ENCODE measurements around the gene RYK. TPM values are rescaled to one million over a fixed set of nuclear protein-coding genes. Genes with fewer than 3 reads are reported as not detected.
"Not testable (repeated sequence)": the region's sequence is repeated elsewhere in the genome, so short reads cannot be mapped to it uniquely, and the experiment has no call there.

RYK gene
- polyA plus RNA-seq, 1 experiment, result 41.3 TPM

DNA sequence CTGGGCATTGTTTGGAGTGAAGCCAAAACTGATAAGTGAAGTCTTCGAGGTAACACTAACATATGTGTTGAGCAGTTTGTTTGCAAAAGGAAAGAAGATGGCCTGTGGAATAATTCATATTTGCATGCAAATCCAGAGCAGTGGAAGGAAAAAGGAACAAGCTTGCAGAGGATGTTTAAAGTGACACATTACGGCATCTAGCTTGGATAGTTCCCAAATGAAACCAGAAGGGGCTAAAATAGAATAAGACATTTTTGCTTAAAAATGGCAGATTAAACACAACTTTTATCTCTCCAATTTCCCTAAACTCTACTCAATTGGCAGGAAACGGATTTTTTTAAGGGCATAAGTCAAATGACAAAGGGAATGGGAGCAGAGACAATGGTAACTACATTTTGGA lies 25.4 kb upstream of the RYK start:
- Histone ChIP-seq H3K4me3 (ENCODE audit: low read depth, low read length) (no peak overlapping the region), H3K36me3 (ENCODE audit: control insufficient read depth, insufficient read depth, low read length) (no peaks in the 10 kb centered on the region), H3K27me3 (ENCODE audit: control insufficient read depth, insufficient read depth, low read length) (peaks cover 3% of the 10 kb centered on the region)
- no peak for DNase-seq (ENCODE audit: low read depth)
- CTCF ChIA-PET, result interaction anchor here (1.1 to 3.0 kb wide), 2 partner anchors 10 to 63 kb away, joined by 3 to 14 read pairs; no protein-coding TSS in a partner anchor
- no peak for TF ChIP-seq CTCF (IDR thresholded peaks at IDR 0.05; ENCODE audit: insufficient read depth, low read depth, low read length)
- POLR2A ChIA-PET, result no interaction called here

- H3K36me3 ChIP-seq (ENCODE audit: control insufficient read depth, insufficient read depth, low read length); H3K4me3 ChIP-seq (ENCODE audit: low read depth, low read length); CTCF ChIA-PET; DNase-seq (ENCODE audit: low read depth); POLR2A ChIA-PET; H3K27me3 ChIP-seq (ENCODE audit: control insufficient read depth, insufficient read depth, low read length): not testable (repeated sequence)
Observed at GRCh38 chr3:134275110-134275509, 24.5 kb upstream of the RYK start.

DNA sequence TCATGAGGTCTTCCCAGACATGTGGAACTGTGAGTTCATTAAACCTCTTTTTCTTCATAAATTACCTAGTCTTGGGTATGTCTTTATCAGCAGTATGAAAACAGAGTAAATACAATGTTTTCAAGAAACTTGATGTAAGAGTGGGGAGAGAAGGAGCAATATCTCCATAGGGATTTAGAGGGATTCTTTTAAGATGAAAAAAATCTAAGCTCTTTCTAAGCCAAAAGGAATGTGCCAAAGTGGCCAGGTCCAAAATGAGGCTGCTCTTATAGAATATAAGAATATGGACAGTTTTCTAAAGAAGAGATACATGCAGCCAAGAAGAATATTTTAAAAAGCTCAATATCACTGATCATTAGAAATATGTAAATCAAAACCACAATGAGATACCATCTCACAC lies 23.9 kb upstream of the RYK start:
- CTCF ChIA-PET, result no interaction called here
- POLR2A ChIA-PET, result no interaction called here
- TF ChIP-seq CTCF (IDR thresholded peaks at IDR 0.05; ENCODE audit: insufficient read depth, low read depth, low read length), result no peak
- Histone ChIP-seq H3K27me3 (ENCODE audit: control insufficient read depth, insufficient read depth, low read length) (peaks cover 3% of the 10 kb centered on the region), H3K4me3 (ENCODE audit: low read depth, low read length) (no peak overlapping the region), H3K36me3 (ENCODE audit: control insufficient read depth, insufficient read depth, low read length) (no peaks in the 10 kb centered on the region)
- no peak for DNase-seq (ENCODE audit: low read depth)

GRCh38 chr3:134267996-134268395 lies 17.3 kb upstream of the RYK start:
- no peak for TF ChIP-seq CTCF (IDR thresholded peaks at IDR 0.05; ENCODE audit: insufficient read depth, low read depth, low read length)
- POLR2A ChIA-PET, result no interaction called here

DNA sequence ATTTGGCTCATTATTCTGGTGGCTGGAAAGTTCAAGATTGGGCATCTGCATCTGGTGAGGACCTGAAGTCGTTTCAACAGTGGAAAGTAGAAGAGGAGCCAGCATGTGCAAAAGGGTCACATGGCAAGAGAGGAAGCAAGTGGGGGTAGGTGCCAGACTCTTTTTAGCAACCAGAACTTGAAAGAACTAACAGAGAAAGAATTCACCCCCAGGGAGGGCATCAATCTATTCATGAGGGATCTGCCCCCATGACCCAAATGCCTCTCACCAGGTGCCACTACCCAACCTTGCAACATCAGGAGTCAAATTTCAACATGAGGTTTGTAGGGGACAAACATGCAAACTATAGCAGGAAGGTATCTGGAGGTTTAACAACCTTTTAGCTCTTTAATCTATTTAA lies 10.3 kb upstream of the RYK start:
- Histone ChIP-seq H3K36me3 (ENCODE audit: control insufficient read depth, insufficient read depth, low read length) (no peaks in the 10 kb centered on the region), H3K4me3 (ENCODE audit: low read depth, low read length) (no peak overlapping the region), H3K27me3 (ENCODE audit: control insufficient read depth, insufficient read depth, low read length) (no peaks in the 10 kb centered on the region)
- DNase-seq (ENCODE audit: low read depth), result no peak
- POLR2A ChIA-PET, result no interaction called here
- CTCF ChIA-PET, result interaction anchor here (1.3 kb wide), 1 partner anchor 36 kb away, joined by 7 read pairs; no protein-coding TSS in a partner anchor
- no peak for TF ChIP-seq CTCF (IDR thresholded peaks at IDR 0.05; ENCODE audit: insufficient read depth, low read depth, low read length)

More at GRCh38 chr3:134267996-134268395, 17.3 kb upstream of the RYK start:
- Histone ChIP-seq H3K4me3 (ENCODE audit: low read depth, low read length) (no peak overlapping the region), H3K36me3 (ENCODE audit: control insufficient read depth, insufficient read depth, low read length) (no peaks in the 10 kb centered on the region), H3K27me3 (ENCODE audit: control insufficient read depth, insufficient read depth, low read length) (peaks cover 8% of the 10 kb centered on the region; the same call in 1 of the 2 replicates)
- CTCF ChIA-PET, result no interaction called here
- no peak for DNase-seq (ENCODE audit: low read depth)

- no peak overlapping the region for H3K4me3 ChIP-seq (ENCODE audit: low read depth, low read length)
- no peaks in the 10 kb centered on the region; the same call in 1 of the 2 replicates for H3K27me3 ChIP-seq (ENCODE audit: control insufficient read depth, insufficient read depth, low read length)
- no peak for DNase-seq (ENCODE audit: low read depth)
- no peaks in the 10 kb centered on the region for H3K36me3 ChIP-seq (ENCODE audit: control insufficient read depth, insufficient read depth, low read length)
- POLR2A ChIA-PET, result no interaction called here
- CTCF ChIA-PET, result no interaction called here
- no peak for TF ChIP-seq CTCF (IDR thresholded peaks at IDR 0.05; ENCODE audit: insufficient read depth, low read depth, low read length)
Observed at GRCh38 chr3:134258761-134259347, 8.2 kb upstream of the RYK start.

Measured in BJ (cell line).